ENCODE results near the gene PROP1.

DNA sequence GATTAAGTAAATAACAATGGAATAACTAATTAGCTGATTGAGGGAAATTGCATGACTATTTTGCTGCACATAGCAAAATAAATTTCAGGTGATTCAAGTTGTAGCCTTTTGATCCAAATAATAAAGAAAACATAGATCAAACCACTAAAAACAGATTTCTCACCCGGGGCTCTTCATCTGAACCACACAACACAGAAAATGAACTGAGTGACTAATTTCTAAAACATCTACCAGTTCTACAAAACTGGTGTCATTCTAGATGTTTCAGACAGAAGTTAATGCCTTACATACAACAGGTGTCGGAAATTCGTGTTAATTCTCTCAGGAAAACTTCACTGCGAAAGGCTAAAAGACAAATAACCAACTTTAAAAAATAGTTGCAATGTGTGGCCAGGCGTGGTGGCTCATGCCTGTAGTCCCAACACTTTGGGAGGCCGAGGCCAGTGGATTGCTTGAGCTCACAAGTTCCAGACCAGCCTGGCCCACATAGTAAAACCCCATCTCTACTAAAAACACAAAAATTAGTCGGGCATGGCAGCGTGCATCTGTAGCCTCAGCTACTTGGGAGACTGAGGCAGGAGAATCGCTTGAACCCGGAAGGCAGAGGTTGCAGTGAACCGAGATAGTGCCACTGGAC is 6.9 kb downstream of the PROP1 start:
- TF ChIP-seq, protein P1, sequence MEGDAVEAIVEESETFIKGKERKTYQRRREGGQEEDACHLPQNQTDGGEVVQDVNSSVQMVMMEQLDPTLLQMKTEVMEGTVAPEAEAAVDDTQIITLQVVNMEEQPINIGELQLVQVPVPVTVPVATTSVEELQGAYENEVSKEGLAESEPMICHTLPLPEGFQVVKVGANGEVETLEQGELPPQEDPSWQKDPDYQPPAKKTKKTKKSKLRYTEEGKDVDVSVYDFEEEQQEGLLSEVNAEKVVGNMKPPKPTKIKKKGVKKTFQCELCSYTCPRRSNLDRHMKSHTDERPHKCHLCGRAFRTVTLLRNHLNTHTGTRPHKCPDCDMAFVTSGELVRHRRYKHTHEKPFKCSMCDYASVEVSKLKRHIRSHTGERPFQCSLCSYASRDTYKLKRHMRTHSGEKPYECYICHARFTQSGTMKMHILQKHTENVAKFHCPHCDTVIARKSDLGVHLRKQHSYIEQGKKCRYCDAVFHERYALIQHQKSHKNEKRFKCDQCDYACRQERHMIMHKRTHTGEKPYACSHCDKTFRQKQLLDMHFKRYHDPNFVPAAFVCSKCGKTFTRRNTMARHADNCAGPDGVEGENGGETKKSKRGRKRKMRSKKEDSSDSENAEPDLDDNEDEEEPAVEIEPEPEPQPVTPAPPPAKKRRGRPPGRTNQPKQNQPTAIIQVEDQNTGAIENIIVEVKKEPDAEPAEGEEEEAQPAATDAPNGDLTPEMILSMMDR (IDR thresholded peaks at IDR 0.05): no peak
- TF ChIP-seq POLR2A (IDR thresholded peaks at IDR 0.05): no peak
